GOT3 (cell line): ENCODE measurements around the gene CACNA1G.
A peak's percentile ranks its signal among the peaks of the same experiment; 100 is the strongest.

Experiments
- DNase-seq: peaks from one replicate; lab custom pipeline; 2025; ENCODE audit warnings: mixed read lengths; lab: John Stamatoyannopoulos, UW

Gene CACNA1G

DNA sequence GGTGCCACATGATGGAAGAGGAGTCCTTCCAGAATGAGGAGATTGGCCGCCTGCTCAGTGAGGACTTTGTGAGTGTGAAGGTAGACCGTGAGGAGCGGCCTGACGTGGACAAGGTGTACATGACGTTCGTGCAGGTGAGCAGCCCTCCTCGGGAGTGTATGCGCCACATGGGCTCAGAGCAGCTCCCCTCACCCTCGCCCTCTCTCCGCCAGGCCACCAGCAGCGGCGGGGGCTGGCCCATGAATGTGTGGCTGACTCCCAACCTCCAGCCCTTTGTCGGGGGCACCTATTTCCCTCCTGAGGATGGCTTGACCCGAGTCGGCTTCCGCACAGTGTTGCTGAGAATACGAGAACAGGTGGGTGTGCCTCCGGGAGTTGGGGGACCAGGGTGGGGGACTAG, 11.7 kb upstream of the CACNA1G start:
- no peak for DNase-seq

DNA sequence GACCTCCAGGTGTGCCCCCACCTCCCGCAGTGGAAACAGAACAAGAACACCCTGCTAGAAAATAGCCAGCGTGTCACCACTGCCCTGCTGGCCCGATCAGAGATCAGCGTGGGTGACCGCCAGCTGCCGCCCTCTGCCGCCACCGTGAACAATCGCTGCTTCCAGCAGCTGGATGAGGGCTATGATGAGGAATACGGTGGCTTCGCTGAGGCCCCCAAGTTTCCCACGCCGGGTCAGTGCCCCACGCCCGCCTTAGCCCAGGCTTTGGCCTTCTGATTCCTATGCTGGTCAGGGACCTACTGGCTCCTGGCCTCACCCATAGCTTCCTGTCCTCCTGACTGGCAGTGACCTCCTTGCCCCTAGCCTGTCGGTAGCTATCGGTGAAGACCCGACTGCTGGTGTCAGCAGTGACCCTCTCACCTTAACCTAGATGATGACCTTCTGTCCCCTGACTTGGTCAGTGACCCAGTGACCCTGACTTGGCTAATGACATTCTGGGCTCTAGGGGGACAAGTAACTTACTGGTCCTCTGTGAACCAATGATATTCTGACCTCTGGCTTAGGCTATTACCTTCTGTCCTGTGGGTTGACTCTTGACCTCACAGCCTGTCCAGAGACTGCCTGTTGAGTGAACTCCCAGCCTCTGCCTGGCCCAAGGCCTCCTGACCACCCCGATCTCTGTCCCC, 11.1 kb upstream of the CACNA1G start:
- no peak for DNase-seq

DNA sequence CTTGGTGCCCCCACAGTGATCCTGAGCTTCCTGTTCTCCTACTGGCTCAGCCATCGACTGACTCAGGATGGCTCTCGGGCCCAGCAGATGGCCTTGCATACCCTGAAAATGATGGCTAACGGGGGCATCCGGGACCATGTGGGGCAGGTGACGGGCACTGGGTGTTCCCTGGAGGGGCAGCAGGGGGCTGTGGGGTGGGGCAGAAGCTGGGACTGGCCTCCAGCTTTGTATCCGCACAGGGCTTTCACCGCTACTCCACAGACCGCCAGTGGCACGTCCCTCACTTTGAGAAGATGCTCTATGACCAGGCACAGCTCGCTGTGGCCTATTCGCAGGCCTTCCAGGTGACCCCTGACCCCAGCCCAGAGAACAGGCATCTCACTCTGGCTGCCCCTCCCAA, 10.5 kb upstream of the CACNA1G start:
- no peak for DNase-seq

DNA sequence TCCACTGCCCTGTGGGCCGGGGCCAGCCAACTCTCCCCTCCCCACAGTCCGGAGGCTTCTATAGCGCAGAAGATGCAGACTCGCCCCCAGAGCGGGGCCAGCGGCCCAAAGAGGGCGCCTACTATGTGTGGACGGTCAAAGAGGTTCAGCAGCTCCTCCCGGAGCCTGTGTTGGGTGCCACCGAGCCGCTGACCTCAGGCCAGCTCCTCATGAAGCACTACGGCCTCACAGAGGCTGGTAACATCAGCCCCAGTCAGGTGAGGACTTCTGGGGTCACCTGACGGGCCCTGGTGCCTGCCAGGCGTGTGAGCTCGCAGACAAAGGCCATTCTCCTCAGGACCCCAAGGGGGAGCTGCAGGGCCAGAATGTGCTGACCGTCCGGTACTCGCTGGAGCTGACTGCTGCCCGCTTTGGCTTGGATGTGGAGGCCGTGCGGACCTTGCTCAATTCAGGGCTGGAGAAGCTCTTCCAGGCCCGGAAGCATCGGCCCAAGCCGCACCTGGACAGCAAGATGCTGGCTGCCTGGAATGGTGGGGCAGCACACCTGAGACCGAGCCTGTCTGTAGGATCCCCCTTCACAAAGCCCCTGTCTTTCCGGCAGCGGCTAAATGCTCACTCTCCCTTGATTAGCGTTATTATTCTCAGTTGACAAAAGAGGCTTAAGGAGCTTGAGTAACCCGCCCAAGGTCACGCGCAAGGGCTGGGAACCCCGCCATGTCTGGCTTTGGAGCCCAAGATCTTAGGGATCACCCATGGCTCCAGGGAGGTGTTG, 9.7 kb upstream of the CACNA1G start:
- no peak for DNase-seq

- DNase-seq = no peak
Observed at GRCh38 chr17:50551433-50551815, 9.1 kb upstream of the CACNA1G start.

- DNase-seq = no peak
Observed at GRCh38 chr17:50551884-50552283, 8.6 kb upstream of the CACNA1G start.

GRCh38 chr17:50554201-50554600, 6.3 kb upstream of the CACNA1G start:
- DNase-seq = no peak

GRCh38 chr17:50556803-50557202, 3.7 kb upstream of the CACNA1G start:
- no peak for DNase-seq

GRCh38 chr17:50557630-50558029, 2.9 kb upstream of the CACNA1G start:
- DNase-seq = no peak

DNA sequence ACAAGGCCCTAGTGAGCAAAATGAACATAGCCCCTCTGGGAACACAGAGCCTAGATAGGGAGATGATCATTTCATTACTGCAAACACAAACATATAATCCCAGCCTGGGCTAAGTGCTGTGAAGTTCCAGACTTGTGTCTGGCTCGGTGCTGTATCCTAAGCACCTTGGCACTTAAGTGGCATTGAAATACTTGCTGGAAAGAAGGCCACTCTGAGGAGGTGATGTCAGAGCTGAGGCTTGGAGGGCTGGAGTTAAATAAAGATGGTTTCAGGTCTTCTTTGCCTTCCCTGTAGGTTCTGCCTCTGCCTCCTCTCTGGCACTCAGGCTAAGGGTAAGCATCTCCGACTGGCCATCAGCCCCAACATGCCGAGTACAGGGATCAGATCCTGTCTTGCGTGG, 2.4 kb upstream of the CACNA1G start:
- no peak for DNase-seq

GRCh38 chr17:50558581-50558940, 2.0 kb upstream of the CACNA1G start:
- no peak for DNase-seq

- DNase-seq = no peak
Observed at GRCh38 chr17:50558941-50559614, 1.4 kb upstream of the CACNA1G start.

DNA sequence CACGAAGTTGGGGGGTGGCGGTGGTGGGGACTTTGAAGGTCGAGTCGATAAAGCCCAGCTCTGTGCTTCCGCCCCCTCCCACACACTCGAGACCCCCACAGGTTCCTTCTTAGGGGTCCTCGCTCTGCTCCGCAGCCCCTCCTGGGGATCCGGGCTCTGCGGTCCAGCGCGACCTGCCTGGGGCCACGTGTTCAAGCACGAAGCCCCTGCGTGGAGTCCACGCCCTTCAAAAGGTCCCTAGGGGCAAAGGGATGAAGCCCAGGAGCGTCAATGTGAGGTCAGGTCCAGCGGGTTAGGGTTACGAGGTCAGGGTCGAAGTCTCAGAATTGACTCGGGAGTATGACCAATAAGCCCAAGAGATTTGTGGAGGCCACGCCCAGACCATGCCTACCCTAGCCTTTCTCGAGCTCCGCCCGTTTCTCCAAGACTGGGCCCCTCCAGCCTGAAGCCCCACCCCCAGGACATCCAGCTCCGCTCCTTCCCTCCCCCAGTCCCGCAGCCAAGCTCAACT, 786 bp upstream of the CACNA1G start:
- DNase-seq = no peak

- DNase-seq = no peak
Observed at GRCh38 chr17:50560931-50561745, 623 bp downstream of the CACNA1G start.

- DNase-seq = no peak
Observed at GRCh38 chr17:50561746-50562141, 1.2 kb downstream of the CACNA1G start.

GRCh38 chr17:50562242-50563091, 2.0 kb downstream of the CACNA1G start:
- DNase-seq = no peak

- no peak for DNase-seq
Observed at GRCh38 chr17:50563092-50563511, 2.6 kb downstream of the CACNA1G start.

DNA sequence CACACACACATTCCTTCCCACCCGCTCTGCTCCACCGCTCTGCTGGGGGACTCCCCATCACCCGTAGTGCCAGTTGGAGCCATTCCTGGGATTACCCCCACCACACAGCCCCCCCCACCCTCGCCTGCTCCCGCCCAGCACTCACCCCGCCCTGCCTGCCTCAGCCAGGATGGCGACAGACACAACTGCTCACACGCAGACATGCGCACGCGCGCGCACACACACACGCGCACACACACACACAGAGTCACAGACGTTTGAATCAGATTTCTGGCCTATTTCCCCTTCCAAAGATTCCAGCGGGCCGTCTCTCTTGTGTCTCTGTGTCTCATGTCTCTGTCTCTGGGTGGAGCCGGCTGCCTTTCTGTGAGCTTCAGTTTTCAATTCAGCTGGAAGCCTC, 4.4 kb downstream of the CACNA1G start:
- DNase-seq = peak; percentile 19

DNA sequence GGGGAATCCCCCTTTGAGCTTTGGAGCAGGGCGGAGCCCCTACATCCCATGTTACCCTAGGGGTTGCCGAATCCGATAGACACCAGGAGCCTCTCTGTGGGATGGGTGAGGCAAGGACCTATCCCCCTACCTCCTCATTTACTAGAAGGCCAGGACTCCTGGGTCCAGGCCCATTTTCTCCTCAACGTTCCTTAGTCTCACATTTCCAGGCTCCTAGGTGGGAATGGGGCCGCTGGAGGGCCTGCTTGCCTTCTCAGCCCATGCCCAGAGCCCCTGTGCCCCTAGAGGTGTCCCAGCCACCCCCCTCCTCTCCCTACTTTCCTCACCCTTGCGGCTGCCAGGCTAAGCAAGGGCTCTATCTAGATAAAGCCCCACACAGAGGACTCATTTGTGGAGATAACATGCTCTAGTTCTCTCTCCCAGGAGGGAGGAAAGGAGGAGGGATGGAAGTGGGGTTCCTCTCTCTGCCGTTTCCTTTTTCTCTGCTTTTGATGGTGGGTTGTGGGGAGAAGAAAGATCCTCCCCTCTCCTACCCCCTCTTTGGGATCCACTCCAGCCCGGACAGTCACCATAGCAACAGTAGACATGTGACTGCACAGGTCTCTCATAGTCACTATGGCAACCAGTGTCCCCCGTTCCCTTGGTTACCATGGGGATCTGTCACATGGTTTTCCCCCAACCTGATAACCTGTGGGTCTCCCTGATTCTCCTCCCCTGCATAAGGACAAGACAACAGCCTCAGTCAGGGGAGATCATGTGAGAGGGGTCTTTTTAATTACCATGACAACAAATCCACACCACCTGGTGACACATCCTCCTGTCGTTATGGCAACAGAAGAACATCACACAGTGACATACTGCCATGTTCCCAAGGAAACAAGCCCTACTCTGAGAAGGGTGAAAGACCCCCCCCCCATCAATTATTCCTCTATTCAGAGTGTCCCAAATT, 5.2 kb downstream of the CACNA1G start:
- no peak for DNase-seq

DNA sequence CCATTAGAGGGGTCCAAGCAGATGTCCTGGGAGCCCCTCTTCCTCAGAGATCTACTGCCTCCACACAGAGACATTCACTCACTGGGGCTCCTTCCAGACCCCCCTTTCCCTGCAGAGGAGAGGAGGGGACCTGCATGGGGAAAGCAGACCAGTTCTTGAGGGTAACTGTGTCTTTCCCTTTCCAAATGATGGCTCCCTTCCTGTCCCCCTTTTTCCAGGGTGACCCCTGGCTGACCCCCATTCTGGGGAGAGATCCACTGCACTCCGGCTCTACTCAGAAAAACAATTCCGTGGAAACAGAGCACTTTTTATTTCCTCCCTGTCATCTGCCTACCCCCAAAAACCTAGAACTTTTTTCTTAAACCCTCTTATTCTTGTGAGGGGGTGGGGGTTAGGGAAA, 6.4 kb downstream of the CACNA1G start:
- DNase-seq = no peak
